PFSK-1 (cell line): ENCODE measurements around the gene BAHD1.

ENCODE experiments used
- FOXP2 ChIP-seq: optimal IDR thresholded peaks from 2 replicates; pipeline ENCODE3; 2011; ENCODE audit warnings: borderline replicate concordance, control low read depth, inconsistent platforms; ENCODE audit not compliant: insufficient read depth; ENCODE audit errors: extremely low read length, extremely low read depth
- POLR2AphosphoS5 ChIP-seq: IDR thresholded peaks from 2 replicates; pipeline ENCODE4 v1.6.1; 2012; ENCODE audit warnings: low read depth, mild to moderate bottlenecking, control low read depth, low read length, moderate library complexity
- SIN3A ChIP-seq: IDR thresholded peaks from 2 replicates; pipeline ENCODE4 v1.6.1; 2012; ENCODE audit warnings: mild to moderate bottlenecking, low read length, moderate library complexity, borderline replicate concordance; ENCODE audit not compliant: insufficient read depth
- TAF1 ChIP-seq: IDR thresholded peaks from 2 replicates; pipeline ENCODE4 v1.6.1; 2012; ENCODE audit warnings: low read length, control low read depth, borderline replicate concordance; ENCODE audit not compliant: insufficient read depth
- TF ChIP-seq, protein P1 (sequence below), 2 experiments: IDR thresholded peaks; 2 replicates each; pipeline versions ENCODE4 v1.6.1 to v1.8.0; 2011 to 2012; ENCODE audit warnings: low read depth in 2 of 2, low read length in 2 of 2, control low read depth in 1 of 2, inconsistent platforms in 1 of 2, mild to moderate bottlenecking in 1 of 2, moderate library complexity in 1 of 2; ENCODE audit not compliant: insufficient read depth in 1 of 2

BAHD1 gene

DNA sequence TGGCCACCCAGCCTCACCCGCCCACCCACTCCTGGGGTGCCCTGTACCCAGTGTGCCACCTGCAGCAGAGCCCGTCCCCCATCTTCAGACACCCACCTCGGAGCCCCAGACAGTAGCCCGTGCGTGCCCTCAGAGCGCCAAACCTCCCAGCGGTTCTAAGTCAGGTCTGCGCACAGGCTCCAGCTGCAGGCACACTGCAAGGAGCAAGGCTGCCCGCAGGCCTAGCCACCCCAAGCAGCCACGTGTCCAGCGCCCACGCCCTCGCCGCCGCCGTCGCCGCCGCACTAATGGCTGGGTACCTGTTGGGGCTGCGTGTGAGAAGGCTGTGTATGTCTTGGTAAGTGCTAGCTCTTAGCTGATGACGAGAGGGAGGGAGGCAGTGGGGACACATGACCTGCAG lies 21.2 kb downstream of the BAHD1 start:
- TF ChIP-seq POLR2AphosphoS5 (no peak), TAF1 (no peak), SIN3A (no peak), FOXP2 (no peak)
- TF ChIP-seq, protein P1, sequence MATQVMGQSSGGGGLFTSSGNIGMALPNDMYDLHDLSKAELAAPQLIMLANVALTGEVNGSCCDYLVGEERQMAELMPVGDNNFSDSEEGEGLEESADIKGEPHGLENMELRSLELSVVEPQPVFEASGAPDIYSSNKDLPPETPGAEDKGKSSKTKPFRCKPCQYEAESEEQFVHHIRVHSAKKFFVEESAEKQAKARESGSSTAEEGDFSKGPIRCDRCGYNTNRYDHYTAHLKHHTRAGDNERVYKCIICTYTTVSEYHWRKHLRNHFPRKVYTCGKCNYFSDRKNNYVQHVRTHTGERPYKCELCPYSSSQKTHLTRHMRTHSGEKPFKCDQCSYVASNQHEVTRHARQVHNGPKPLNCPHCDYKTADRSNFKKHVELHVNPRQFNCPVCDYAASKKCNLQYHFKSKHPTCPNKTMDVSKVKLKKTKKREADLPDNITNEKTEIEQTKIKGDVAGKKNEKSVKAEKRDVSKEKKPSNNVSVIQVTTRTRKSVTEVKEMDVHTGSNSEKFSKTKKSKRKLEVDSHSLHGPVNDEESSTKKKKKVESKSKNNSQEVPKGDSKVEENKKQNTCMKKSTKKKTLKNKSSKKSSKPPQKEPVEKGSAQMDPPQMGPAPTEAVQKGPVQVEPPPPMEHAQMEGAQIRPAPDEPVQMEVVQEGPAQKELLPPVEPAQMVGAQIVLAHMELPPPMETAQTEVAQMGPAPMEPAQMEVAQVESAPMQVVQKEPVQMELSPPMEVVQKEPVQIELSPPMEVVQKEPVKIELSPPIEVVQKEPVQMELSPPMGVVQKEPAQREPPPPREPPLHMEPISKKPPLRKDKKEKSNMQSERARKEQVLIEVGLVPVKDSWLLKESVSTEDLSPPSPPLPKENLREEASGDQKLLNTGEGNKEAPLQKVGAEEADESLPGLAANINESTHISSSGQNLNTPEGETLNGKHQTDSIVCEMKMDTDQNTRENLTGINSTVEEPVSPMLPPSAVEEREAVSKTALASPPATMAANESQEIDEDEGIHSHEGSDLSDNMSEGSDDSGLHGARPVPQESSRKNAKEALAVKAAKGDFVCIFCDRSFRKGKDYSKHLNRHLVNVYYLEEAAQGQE (IDR thresholded peaks at IDR 0.05; ENCODE audit: insufficient read depth in 1 of 2, low read depth in 2 of 2, low read length in 2 of 2) = no peak

DNA sequence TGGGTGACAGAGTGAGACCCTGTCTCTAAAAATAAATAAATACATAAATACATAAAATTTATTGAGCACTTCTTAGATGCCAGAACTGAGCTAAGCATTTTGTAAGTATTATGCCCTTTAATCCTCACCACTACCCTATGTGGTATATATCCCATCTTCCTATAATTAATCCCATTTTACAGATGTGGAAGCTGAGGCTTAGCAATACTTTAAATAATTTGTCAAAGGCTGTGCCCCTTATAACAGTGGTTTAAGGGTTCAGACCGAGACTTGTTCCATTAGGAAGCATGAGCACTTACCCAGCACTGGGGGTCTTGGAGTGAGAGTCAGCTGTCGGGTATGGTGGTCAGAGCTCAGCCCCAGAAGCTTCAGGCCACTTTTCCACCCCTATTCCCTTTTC lies 22.5 kb downstream of the BAHD1 start:
- TF ChIP-seq SIN3A (no peak), POLR2AphosphoS5 (no peak), TAF1 (no peak), FOXP2 (no peak)
- TF ChIP-seq, protein P1 (IDR thresholded peaks at IDR 0.05; ENCODE audit: insufficient read depth in 1 of 2, low read depth in 2 of 2, low read length in 2 of 2) = no peak

DNA sequence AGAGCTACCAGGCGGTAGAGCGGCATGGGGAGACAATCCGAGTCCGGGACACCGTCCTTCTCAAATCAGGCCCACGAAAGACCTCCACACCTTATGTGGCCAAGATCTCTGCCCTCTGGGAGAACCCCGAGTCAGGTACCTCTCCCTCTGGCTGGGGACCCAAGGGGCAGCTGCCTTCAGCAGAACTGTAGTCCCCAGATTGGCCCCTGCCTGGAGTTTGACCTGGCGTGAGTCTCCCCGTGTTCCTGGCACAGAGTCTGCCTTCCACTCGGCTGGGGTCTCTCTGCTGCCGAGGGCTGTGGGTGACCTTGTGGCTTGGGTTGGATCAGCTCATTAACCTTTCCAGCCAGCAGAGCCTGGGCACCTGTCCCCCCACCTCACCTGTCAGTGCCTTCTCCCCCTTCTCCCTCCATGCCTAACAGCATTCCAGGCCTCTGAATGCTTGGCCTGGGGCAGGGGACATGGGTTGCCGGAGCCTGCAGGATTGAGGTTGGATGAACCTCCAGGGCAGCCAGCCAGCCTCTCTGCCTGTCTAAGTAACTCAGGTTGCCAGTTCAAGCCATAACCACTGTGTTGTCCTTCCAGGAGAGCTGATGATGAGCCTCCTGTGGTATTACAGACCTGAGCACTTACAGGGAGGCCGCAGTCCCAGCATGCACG lies 23.3 kb downstream of the BAHD1 start:
- TF ChIP-seq SIN3A = no peak
- no peak for TF ChIP-seq POLR2AphosphoS5
- no peak for TF ChIP-seq TAF1
- TF ChIP-seq, protein P1 (IDR thresholded peaks at IDR 0.05; ENCODE audit: insufficient read depth in 1 of 2, low read depth in 2 of 2, low read length in 2 of 2) = no peak
- TF ChIP-seq FOXP2 = no peak

DNA sequence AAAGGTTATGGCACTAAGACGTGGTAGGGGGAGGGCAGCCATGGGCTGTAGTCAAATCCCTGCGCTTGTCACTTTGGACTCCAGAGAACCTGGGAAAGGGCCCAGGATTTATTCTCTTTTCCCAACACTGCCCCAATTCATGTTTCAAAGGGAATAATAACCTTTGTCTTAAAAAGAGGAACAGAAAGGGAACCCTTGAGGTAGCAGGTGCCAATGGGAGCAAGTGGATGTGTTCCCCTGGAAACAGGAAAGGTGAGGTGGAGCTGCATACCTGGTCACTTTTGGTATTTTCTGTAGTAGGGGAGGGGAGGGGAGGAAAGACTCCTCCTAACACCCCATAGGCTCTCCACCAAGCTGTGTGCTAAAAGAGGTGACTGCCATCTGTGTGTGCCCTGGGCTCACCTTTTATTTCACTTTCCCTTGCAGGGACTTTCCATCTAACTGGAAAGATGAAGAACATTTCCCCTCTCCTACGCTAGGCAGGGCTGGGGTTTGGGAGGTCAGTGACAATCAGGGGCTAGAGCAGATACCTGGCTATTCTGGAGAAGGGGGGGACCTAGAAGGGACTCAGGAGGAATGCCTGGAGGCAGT lies 23.9 kb downstream of the BAHD1 start:
- TF ChIP-seq, protein P1 (IDR thresholded peaks at IDR 0.05; ENCODE audit: insufficient read depth in 1 of 2, low read depth in 2 of 2, low read length in 2 of 2) = no peak
- no peak for TF ChIP-seq TAF1
- TF ChIP-seq SIN3A = no peak

DNA sequence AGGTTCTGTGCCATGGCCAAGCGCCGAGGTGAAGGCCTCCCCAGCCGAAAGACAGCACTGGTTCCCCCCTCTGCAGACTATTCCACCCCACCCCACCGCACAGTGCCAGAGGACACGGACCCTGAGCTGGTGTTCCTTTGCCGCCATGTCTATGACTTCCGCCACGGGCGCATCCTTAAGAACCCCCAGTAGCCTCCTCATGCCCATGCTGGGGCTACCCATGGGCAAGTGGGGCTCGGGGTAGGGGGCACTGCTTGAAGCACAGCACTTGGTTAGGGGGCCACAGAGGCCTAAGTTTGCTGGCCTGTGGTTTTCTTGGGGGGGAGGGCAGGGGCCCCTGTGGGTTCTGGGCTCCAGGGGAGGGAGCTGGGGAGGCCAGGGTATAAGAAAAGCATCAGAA lies 25.2 kb downstream of the BAHD1 start:
- no peak for TF ChIP-seq SIN3A
